Posterior vena cava (tissue), 2 donors: ENCODE data around the gene BCL2L2. TPM values are rescaled to one million over a fixed set of nuclear protein-coding genes. Genes with fewer than 3 reads are reported as not detected.
"Not testable (repeated sequence)": the region's sequence is repeated elsewhere in the genome, so short reads cannot be mapped to it uniquely, and the experiment has no call there.

Source experiments
- DNase-seq: peaks from one replicate; pipeline ENCODE4 v3.0.0-alpha.2; 2020; ENCODE audit warnings: low spot score
- intact Hi-C, 2 donors: fragments of 100-400 bp; cut with DNase I; formaldehyde crosslinking; loops; one replicate each; pipeline versions ENCODE4 v1.14.1 to v1.14.2; 2022 to 2023
- long read RNA-seq, 2 donors: library from polyadenylated mRNA; unstranded; transcript quantifications; one replicate each; pipeline ENCODE4 v2.0.0, GENCODE V29; 2020 to 2021
- total RNA-seq, 2 donors: library from RNA; stranded (reverse); fragmentation: NEBNext Ultra II Directional; extraction: Animal tissue kit (Norgen Biotek cat#: 25700); gene quantifications; one replicate each; pipeline ENCODE4 v1.2.1, GENCODE V29; 2021
- donor health status: DM: yes; HTN: yes; CAD: no.
- donor health status: DM: yes; HTN: yes; CAD: no.

BCL2L2 gene
- total RNA-seq: 10 to 100 TPM; 65.6 to 81.7 TPM
- long read RNA-seq, donor 1, partial matches to known transcripts: 0 of 2 reads
- long read RNA-seq, donor 1, other reads (novel, unspliced or antisense): 1 of 2 reads
- long read RNA-seq, donor 2, partial matches to known transcripts: 2 of 8 reads
- long read RNA-seq, donor 2, other reads (novel, unspliced or antisense): 2 of 8 reads

- intact Hi-C loops: no loop called here
- peak; percentile 97 for DNase-seq
Observed at GRCh38 chr14:23306412-23307145, at the start of gene BCL2L2. TSS of gene BCL2L2 (plus strand) at chr14:23306833. CDS start at chr14:23307768, 935 bp downstream.

GRCh38 chr14:23258256-23258655 lies 48.4 kb upstream of the BCL2L2 start:
- intact Hi-C loops: no loop called here
- no peak for DNase-seq

GRCh38 chr14:23259426-23259825 lies 47.2 kb upstream of the BCL2L2 start:
- no peak for DNase-seq
- intact Hi-C loops: no loop called here

- DNase-seq, intact Hi-C loops: not testable (repeated sequence)
Observed at GRCh38 chr14:23260849-23261248, 45.8 kb upstream of the BCL2L2 start.

- no peak for DNase-seq
- intact Hi-C loops: no loop called here
Observed at GRCh38 chr14:23269193-23269592, 37.4 kb upstream of the BCL2L2 start.

- intact Hi-C loops: no loop called here
- DNase-seq: no peak
Observed at GRCh38 chr14:23275412-23275811, 31.2 kb upstream of the BCL2L2 start.

- DNase-seq: no peak
- intact Hi-C loops: no loop called here
Observed at GRCh38 chr14:23277189-23277588, 29.4 kb upstream of the BCL2L2 start.

GRCh38 chr14:23277928-23278327 lies 28.7 kb upstream of the BCL2L2 start:
- intact Hi-C loops, DNase-seq: not testable (repeated sequence)

- DNase-seq: no peak
- intact Hi-C loops: no loop called here
Observed at GRCh38 chr14:23281247-23281646, 25.4 kb upstream of the BCL2L2 start.

GRCh38 chr14:23284654-23285529 lies 21.7 kb upstream of the BCL2L2 start:
- intact Hi-C loops: no loop called here
- DNase-seq: no peak

- intact Hi-C loops: no loop called here
- no peak for DNase-seq
Observed at GRCh38 chr14:23285530-23286019, 21.1 kb upstream of the BCL2L2 start.

- peak; percentile 100 for DNase-seq
- intact Hi-C loops: no loop called here
Observed at GRCh38 chr14:23286020-23286901, 20.4 kb upstream of the BCL2L2 start, which contains the start of gene HOMEZ. TSS of gene HOMEZ (minus strand) at chr14:23286132. CDS start at chr14:23285952, 180 bp downstream.

GRCh38 chr14:23286902-23287479 lies 19.6 kb upstream of the BCL2L2 start:
- intact Hi-C loops: no loop called here
- peak; percentile 64 for DNase-seq

- DNase-seq: peak; percentile 69
Observed at GRCh38 chr14:23294734-23295561, 11.7 kb upstream of the BCL2L2 start.

GRCh38 chr14:23296012-23296777 lies 10.4 kb upstream of the BCL2L2 start:
- DNase-seq: no peak
- intact Hi-C loops: no loop called here

More at GRCh38 chr14:23294734-23295561, 11.7 kb upstream of the BCL2L2 start:
- intact Hi-C loops: no loop called here

- DNase-seq: no peak
- intact Hi-C loops: no loop called here
Observed at GRCh38 chr14:23297096-23297495, 9.5 kb upstream of the BCL2L2 start.
